GM12864 (cell line): Measurements from ENCODE around the gene OR6S1.
"Not testable (repeated sequence)": the region's sequence is repeated elsewhere in the genome, so short reads cannot be mapped to it uniquely, and the experiment has no call there.

Source experiments
- DNase-seq: peaks from one replicate; pipeline ENCODE4 v3.0.0-alpha.2; 2011; ENCODE audit warnings: low read depth
- H3K4me3 ChIP-seq: 2 replicates; pipeline ENCODE4 v1.5.1; 2011; ENCODE audit warnings: mild to moderate bottlenecking, low read depth, low read length, control low read depth
- CTCF ChIP-seq: IDR thresholded peaks from 2 replicates; pipeline ENCODE4 v1.5.1; 2011; ENCODE audit warnings: low read depth, mild to moderate bottlenecking, moderate library complexity, low read length, control low read depth, inconsistent platforms; ENCODE audit errors: missing control alignments

OR6S1 gene

GRCh38 chr14:20667957-20668356 is 26.5 kb upstream of the OR6S1 start:
- peak overlapping the region; percentile 45 for H3K4me3 ChIP-seq
- no peak for TF ChIP-seq CTCF
- peak; percentile 92 for DNase-seq

- H3K4me3 ChIP-seq: peak overlapping the region; percentile 58
- DNase-seq: not testable (repeated sequence)
These were observed 25.0 kb upstream of the OR6S1 start for GRCh38 chr14:20666400-20666961.

GRCh38 chr14:20662968-20663732 is 21.7 kb upstream of the OR6S1 start:
- H3K4me3 ChIP-seq: peak overlapping the region; percentile 61
- peak; percentile 84 for DNase-seq
- peak; percentile 81 for TF ChIP-seq CTCF

GRCh38 chr14:20661197-20661596 is 19.7 kb upstream of the OR6S1 start:
- no peak for DNase-seq
- TF ChIP-seq CTCF: no peak
- no peak overlapping the region for H3K4me3 ChIP-seq

GRCh38 chr14:20659813-20660395 is 18.4 kb upstream of the OR6S1 start:
- H3K4me3 ChIP-seq: no peak overlapping the region
- no peak for TF ChIP-seq CTCF
- no peak for DNase-seq

GRCh38 chr14:20659336-20659735 is 17.8 kb upstream of the OR6S1 start:
- no peak for TF ChIP-seq CTCF
- DNase-seq: no peak
- H3K4me3 ChIP-seq: no peak overlapping the region

- DNase-seq: no peak
- no peak for TF ChIP-seq CTCF
- no peak overlapping the region for H3K4me3 ChIP-seq
These were observed 16.8 kb upstream of the OR6S1 start for GRCh38 chr14:20658246-20658645.
